ENCODE measurements around the gene DTNBP1. TPM values are rescaled to one million over a fixed set of nuclear protein-coding genes. Genes with fewer than 3 reads are reported as not detected.

DTNBP1 gene
- total and polyA plus RNA-seq, 2 of the 13 experiments (the other 11 are each of a cell fraction or from before 2014, with no cell fraction given): 6.6 to 19.1 TPM

DNA sequence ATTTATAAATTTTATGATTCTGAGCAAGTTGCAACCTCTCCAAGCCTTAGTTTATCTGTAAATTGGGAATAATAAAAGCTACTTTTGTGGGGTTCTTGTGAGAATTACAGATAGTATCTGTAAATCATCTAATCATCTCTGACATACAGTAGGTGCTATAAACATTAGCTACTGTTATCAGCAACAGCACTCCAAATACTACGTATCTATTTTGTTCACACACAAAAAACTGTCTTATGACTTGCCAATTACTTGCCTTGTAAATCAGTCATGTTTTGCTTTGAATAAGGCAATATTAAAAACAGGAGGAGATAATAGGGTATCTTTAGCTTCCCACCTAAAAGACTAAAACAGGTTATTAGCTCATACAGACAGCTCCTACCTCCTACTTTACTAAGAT lies 36.7 kb downstream of the DTNBP1 start:
- no peaks in the 10 kb centered on the region; a peak in 2 of 5 replicates for H3K36me3 ChIP-seq (replicated peaks in 1 of 2; ENCODE audit: control insufficient read depth in 1 of 2, insufficient read depth in 2 of 2, low read length in 2 of 2)
- ATAC-seq (no peak), FAIRE-seq (no peak), DNase-seq (ENCODE audit: low spot score) (no peak)
- H3K27ac ChIP-seq (ENCODE audit: extremely low read length, insufficient read depth, low read length): no peak overlapping the region
- H3K4me3 ChIP-seq (replicated peaks in 1 of 3; ENCODE audit: insufficient read depth in 1 of 3, low read depth in 2 of 3, low read length in 3 of 3): no peak overlapping the region
- no peak overlapping the region for H2AFZ ChIP-seq (ENCODE audit: low read length)
- BruUV-seq (replicated peaks): no TSS peak
- peaks cover 9% of the 10 kb centered on the region for H3K4me1 ChIP-seq (ENCODE audit: insufficient read depth, low read length)
- H4K20me1 ChIP-seq (ENCODE audit: insufficient read depth, low read length): no peaks in the 10 kb centered on the region
- no peak for TF ChIP-seq ZNF205 (CRISPR knock-in tag; IDR thresholded peaks at IDR 0.05)
- TF ChIP-seq HNF4G (IDR thresholded peaks at IDR 0.05; ENCODE audit: borderline replicate concordance, low read depth, low read length): no peak
- TF ChIP-seq HNF4G (CRISPR knock-in tag; IDR thresholded peaks at IDR 0.05; ENCODE audit: borderline replicate concordance, low read depth): no peak
- TF ChIP-seq ZSCAN25 (CRISPR knock-in tag; IDR thresholded peaks at IDR 0.05): no peak
- no peak for TF ChIP-seq TAF15 (IDR thresholded peaks at IDR 0.05; ENCODE audit: low read depth, low read length, poor library complexity, severe bottlenecking)
- TF ChIP-seq FIP1L1 (IDR thresholded peaks at IDR 0.05; ENCODE audit: borderline replicate concordance, insufficient read depth, low read depth, low read length): no peak
- TF ChIP-seq SMAD1 (CRISPR knock-in tag; IDR thresholded peaks at IDR 0.05; ENCODE audit: borderline replicate concordance, low read depth): no peak
- no peak for TF ChIP-seq MZF1 (CRISPR knock-in tag; IDR thresholded peaks at IDR 0.05; ENCODE audit: borderline replicate concordance)
- TF ChIP-seq, protein P1, sequence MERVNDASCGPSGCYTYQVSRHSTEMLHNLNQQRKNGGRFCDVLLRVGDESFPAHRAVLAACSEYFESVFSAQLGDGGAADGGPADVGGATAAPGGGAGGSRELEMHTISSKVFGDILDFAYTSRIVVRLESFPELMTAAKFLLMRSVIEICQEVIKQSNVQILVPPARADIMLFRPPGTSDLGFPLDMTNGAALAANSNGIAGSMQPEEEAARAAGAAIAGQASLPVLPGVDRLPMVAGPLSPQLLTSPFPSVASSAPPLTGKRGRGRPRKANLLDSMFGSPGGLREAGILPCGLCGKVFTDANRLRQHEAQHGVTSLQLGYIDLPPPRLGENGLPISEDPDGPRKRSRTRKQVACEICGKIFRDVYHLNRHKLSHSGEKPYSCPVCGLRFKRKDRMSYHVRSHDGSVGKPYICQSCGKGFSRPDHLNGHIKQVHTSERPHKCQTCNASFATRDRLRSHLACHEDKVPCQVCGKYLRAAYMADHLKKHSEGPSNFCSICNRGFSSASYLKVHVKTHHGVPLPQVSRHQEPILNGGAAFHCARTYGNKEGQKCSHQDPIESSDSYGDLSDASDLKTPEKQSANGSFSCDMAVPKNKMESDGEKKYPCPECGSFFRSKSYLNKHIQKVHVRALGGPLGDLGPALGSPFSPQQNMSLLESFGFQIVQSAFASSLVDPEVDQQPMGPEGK (CRISPR knock-in tag; IDR thresholded peaks at IDR 0.05): no peak
- TF ChIP-seq FOXM1 (CRISPR knock-in tag; IDR thresholded peaks at IDR 0.05): no peak
- no peaks in the 10 kb centered on the region for H3K27me3 ChIP-seq (ENCODE audit: control insufficient read depth in 1 of 2, insufficient read depth in 2 of 2, low read length in 2 of 2)
- 100% methylated on average over 1 of the region's 1 CpG for WGBS (ENCODE audit: low lambda C conversion rate)
- no peaks in the 10 kb centered on the region for H3K9me3 ChIP-seq (ENCODE audit: low read length)
- intact Hi-C loops (cut with micrococcal nuclease; ENCODE audit: unreplicated experiment): no loop called here
- POLR2A ChIA-PET: no interaction called here
- no peak overlapping the region for H3K9ac ChIP-seq (ENCODE audit: insufficient read depth, low read depth, low read length)
- CTCF ChIA-PET (ENCODE audit: low intra/inter-chr PET ratio, low total read pairs): no interaction called here
- H3K4me2 ChIP-seq (ENCODE audit: low read depth, low read length): no peak overlapping the region
- in situ Hi-C loops (cut with HindIII; ENCODE audit: extremely low pct_ligation_motif_present, low pct_unique_long_range_greater_than_20kb): loop anchor here (10.0 kb wide), 1 partner anchor 101 kb away; no protein-coding TSS in a partner anchor
- H3K79me2 ChIP-seq (ENCODE audit: insufficient read depth, low read length): no peaks in the 10 kb centered on the region

All from HepG2 (cell line).